ENCODE results near the gene NUP210L. TPM values are rescaled to one million over a fixed set of nuclear protein-coding genes. Genes with fewer than 3 reads are reported as not detected.

The NUP210L gene
- total and polyA plus RNA-seq, 9 of the 15 experiments (the other 6 are each of a cell fraction or from before 2014, with no cell fraction given), result 0.01 to 0.04 TPM; not detected in 7

GRCh38 chr1:154157520-154158306 lies 2.8 kb upstream of the NUP210L start (continued):
- TF ChIP-seq MAX (CRISPR knock-in tag; IDR thresholded peaks at IDR 0.05), result no peak
- no peak for TF ChIP-seq ZNF586 (CRISPR knock-in tag; conservative IDR thresholded peaks at IDR 0.05)
- TF ChIP-seq ETV6 (IDR thresholded peaks at IDR 0.05; ENCODE audit: borderline replicate concordance in 1 of 2, low read depth in 2 of 2, low read length in 1 of 2), result peak; percentile 88 to 89; a peak in 2 of 4 replicates
- no peak for TF ChIP-seq ETV6 (CRISPR knock-in tag; IDR thresholded peaks at IDR 0.05; ENCODE audit: borderline replicate concordance)
- no peak for TF ChIP-seq ZBTB33 (CRISPR knock-in tag; IDR thresholded peaks at IDR 0.05)
- TF ChIP-seq E2F6 (IDR thresholded peaks at IDR 0.05; ENCODE audit: borderline replicate concordance in 1 of 2, extremely low read depth in 1 of 2, insufficient read depth in 1 of 2, insufficient read length in 1 of 2, low read depth in 1 of 2, low read length in 1 of 2, poor library complexity in 1 of 2, severe bottlenecking in 1 of 2), result no peak
- no peak for TF ChIP-seq PTRF (tag; IDR thresholded peaks at IDR 0.05)
- TF ChIP-seq BMI1 (IDR thresholded peaks at IDR 0.05; ENCODE audit: low read length), result no peak
- no peak for TF ChIP-seq NFYB (IDR thresholded peaks at IDR 0.05; ENCODE audit: extremely low read depth, insufficient read length)
- TF ChIP-seq SIN3A (IDR thresholded peaks at IDR 0.05; ENCODE audit: borderline replicate concordance in 2 of 2, control insufficient read depth in 1 of 2, low read depth in 2 of 2, low read length in 2 of 2), result peak in 1 of 2 experiments; percentile 74; a peak in 1 of 4 replicates
- TF ChIP-seq SPI1 (IDR thresholded peaks at IDR 0.05; ENCODE audit: borderline replicate concordance, low read depth, low read length), result peak; percentile 77; the same call in 1 of the 2 replicates
- TF ChIP-seq RUNX1 (IDR thresholded peaks at IDR 0.05; ENCODE audit: low read depth), result no peak
- peak; percentile 94 for TF ChIP-seq SMAD4 (CRISPR knock-in tag; conservative IDR thresholded peaks at IDR 0.05)
- TF ChIP-seq SMARCC2 (IDR thresholded peaks at IDR 0.05; ENCODE audit: low read depth), result peak; percentile 81
- TF ChIP-seq BCLAF1 (IDR thresholded peaks at IDR 0.05; ENCODE audit: borderline replicate concordance in 1 of 2, control insufficient read depth in 1 of 2, low read depth in 2 of 2, low read length in 1 of 2), result peak in 1 of 2 experiments; percentile 58; a peak in 1 of 4 replicates
- TF ChIP-seq SOX6 (IDR thresholded peaks at IDR 0.05), result peak; percentile 88
- no peak for TF ChIP-seq MXD1 (CRISPR knock-in tag; IDR thresholded peaks at IDR 0.05; ENCODE audit: borderline replicate concordance, poor library complexity, severe bottlenecking)
- TF ChIP-seq CHCHD3 (CRISPR knock-in tag; IDR thresholded peaks at IDR 0.05), result no peak
- peak; percentile 64 for TF ChIP-seq TAL1 (IDR thresholded peaks at IDR 0.05)

Data from K562 (cell line).